Activated gamma-delta T cell (primary cell): Measurements from ENCODE around the gene DISP3.

ENCODE experiments used
- DNase-seq: peaks from one replicate; lab custom pipeline; 2025; lab: John Stamatoyannopoulos, UW

DISP3 gene

DNA sequence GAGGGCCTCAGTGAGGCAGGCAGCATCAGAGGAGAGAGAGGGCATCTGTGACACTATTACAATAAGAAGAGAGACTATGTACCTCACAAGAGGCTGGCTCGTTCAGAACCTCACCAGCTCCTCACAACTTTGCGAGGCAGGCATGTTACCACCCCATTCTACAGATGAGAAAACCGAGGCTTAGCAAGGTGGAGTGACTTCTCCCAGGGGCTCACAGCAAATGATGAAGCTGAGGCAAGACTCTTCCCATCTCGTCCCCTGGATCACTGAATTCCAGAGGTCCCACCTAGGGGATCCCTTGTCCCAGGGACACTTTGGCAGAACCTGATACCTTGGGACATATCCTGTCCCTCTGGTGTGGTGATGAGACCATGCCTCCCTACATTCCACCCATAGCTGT lies 64.4 kb downstream of the DISP3 start:
- DNase-seq, result no peak

DNA sequence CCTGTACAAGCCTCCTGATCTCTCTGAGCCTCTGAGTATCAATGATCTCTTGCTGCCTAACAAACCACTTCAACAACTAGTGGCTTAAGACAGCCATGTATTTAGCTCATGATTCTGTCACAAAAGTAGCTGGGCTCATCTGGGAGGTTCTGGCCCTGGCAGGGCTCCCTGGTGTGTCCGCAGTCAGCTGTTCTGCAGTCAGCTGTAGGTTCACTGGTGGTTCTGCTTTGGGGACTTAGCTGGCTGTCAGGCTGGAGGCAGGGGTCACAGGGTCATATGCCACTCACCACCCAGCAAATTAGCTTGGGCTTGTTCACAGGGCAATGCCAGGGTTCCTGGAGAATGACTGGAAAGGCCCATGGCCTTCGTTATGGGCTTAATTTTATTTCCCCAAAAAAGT lies 64.8 kb downstream of the DISP3 start:
- DNase-seq, result no peak

DNA sequence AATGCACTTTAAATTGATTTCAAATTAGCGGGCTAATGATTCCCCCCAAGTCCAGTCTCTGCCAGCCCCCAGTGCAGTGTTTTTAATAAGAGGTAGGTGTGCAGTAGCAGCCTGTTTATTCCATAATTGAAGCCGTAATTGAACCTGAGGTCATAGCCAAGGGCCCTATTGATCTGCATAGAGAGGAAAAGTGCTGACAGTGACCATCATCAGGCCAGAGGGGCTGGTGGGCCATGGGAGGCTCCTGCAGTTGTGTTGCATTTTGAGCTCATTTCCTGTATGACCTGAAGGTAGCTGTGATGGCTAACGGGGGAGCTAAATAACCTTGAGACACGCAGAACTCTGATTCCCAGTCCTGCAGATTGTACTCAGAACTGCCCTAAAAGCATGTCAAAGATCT lies 67.5 kb downstream of the DISP3 start:
- no peak for DNase-seq

DNA sequence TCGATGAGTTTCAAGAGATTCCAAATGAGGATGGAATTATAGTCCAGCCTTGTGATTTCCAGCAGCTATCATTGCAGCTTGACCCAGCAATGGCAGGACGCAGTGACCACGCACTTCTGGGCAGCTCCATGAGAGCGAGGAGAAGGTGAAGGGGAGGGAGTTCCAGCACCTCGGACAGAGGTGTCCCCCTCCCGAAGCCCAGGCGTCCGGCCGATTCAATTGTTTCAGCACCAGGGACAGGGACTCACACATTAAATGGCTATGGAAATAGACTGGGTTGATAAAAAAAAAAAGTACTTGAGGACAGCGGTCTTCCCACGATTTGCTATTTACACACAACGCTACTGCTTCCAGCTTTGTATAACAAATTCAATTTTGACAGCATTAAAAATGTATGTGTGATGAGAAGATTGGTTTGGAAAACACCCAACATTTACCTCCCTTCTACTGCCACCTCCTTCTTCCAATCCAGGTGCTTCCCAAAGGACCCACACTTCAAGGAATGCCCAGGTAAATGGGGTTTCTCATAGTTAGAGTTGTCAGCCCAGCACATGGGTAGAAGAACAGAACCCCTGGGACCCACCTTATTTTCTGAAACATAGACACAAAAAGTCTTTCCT lies 71.8 kb downstream of the DISP3 start:
- DNase-seq, result no peak

DNA sequence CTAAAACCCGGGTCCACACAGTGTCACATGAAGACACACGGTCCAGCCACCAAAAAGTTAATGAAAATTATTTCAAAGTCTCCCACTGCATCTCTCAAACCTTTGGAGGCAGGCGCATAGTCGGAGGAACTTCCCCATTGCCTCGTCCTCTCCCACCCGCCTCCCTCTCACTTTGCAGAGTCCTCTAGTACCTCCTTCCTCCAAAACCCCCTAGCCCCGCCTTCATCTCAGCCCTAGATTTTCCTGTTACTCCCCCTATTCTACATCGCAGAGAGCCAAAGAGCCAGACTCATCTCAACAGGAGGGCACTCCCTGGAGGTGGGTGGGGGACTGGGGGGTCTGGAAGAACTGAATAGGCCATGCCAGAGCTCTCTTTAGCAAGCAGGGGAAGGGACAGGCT lies 79.3 kb downstream of the DISP3 start:
- DNase-seq, result no peak

- no peak for DNase-seq
These were observed 80.1 kb downstream of the DISP3 start for GRCh38 chr1:11558871-11559590.

DNA sequence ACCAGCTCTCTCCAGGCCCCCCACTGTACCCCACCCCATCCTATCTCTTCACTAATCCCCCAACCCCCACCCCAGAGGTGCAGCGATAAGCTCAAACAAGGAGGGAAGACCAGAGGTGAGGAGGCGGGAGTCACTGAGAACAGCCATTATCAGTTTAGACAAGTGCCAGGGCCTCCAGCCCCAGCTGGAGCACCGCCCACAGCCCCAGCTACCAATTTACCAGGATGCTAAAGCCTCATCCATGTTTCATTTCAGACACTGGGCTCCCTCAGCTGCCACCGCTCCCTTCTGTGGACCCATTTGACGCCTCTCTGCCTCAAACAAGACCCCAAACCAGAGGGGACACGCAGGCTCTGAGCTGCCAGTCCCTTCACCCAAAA lies 80.6 kb downstream of the DISP3 start:
- DNase-seq, result no peak

- no peak for DNase-seq
These were observed 81.1 kb downstream of the DISP3 start for GRCh38 chr1:11560061-11560460.

- no peak for DNase-seq
These were observed 82.8 kb downstream of the DISP3 start for GRCh38 chr1:11561740-11562139.

DNA sequence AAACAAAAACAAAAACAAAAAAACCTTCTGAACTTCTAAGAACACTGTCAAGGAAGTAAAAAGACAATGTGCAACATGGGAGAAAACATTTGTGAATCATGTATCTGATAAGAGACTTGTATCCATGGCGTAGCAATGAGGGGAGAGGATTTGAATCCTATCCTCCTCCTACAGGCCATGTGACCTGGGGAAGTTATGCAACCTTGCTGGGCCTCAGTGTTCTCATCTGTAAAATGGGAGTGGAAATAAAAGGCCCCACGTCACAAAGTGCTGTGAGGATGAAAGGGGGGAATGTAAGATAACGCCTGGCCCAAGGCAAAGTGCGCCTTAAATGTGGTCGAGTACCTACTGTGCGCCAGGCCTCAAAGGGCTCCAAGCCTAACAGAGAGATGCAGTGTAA lies 83.7 kb downstream of the DISP3 start:
- DNase-seq, result no peak

- no peak for DNase-seq
These were observed 84.7 kb downstream of the DISP3 start for GRCh38 chr1:11563560-11564069.

GRCh38 chr1:11564237-11564636 lies 85.3 kb downstream of the DISP3 start:
- DNase-seq, result no peak

- DNase-seq, result no peak
These were observed 87.3 kb downstream of the DISP3 start for GRCh38 chr1:11566042-11566850.

DNA sequence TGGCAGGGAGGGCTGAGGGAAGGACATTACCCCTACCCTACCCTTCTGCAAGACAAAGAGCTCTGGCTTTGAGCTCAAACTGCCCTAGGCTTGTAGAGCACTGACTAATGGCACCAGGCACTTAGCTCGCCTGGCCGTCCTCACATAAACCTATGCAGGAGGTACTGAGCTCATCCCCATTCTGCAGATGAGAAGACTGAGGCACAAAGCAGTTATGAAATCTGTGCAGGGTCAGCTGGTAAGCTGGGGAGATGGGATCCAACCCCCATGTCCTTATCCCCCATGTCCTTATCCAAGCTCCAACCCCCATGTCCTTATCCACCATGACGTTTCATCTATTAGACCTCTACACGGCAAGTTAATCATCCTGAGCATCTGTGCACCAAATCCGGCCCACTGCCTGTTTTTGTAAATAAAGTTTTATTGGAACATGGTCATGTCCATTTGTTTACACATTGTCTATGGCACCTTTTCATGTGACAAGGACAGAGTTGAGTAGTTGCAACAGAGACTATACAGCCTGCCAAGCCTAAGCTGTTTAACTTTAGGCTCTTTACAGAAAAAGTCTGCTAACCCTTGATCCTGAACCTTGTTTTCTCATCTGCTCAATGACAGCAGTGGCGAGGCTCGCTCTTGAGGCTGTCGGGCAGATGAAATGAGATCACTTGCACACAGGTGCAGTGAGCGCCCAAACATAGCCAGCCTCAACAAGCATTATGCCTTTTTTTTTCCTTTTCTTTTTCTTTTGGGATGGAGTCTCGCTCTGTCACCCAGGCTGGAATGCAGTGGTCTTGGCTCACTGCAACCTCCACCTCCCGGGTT lies 88.5 kb downstream of the DISP3 start:
- no peak for DNase-seq

DNA sequence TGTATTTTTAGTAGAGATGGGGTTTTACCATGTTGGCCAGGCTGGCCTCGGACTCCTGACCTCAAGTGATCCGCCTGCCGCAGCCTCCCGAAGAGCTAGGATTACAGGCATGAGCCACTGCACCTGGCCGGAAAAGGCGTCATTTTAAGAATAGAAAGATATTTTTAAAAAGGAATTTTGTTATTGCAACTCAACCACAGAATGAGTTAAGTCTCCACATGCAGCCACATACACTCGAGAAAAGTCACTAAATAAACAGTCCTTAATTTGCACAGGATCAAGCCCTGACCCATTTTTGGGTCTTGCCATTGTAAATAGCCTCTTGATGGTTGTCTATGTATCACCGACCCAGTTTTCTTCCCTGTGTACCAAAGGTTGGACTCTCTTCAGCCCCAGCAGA lies 89.7 kb downstream of the DISP3 start:
- DNase-seq, result no peak

- DNase-seq, result no peak
These were observed 90.6 kb downstream of the DISP3 start for GRCh38 chr1:11569551-11569950.

DNA sequence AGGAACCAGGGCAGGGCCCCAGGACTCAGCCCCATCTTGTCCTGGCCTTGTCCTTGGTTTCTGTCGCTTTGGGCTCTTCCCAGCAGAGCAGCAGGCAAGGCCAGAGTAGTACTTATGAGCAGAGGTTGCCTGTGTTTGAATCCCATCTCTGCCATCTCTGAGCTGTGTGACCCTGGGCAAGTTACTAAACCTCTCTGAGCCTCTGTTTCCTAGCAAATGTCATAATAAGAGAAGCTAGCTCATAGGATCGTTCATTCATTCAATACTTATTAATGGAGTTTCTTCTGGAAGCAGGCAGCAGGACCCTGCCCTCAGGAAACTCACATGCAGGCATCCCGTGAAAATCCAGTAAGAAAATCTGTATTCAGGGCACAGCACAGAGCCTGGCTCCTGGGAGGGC lies 91.0 kb downstream of the DISP3 start:
- no peak for DNase-seq

DNA sequence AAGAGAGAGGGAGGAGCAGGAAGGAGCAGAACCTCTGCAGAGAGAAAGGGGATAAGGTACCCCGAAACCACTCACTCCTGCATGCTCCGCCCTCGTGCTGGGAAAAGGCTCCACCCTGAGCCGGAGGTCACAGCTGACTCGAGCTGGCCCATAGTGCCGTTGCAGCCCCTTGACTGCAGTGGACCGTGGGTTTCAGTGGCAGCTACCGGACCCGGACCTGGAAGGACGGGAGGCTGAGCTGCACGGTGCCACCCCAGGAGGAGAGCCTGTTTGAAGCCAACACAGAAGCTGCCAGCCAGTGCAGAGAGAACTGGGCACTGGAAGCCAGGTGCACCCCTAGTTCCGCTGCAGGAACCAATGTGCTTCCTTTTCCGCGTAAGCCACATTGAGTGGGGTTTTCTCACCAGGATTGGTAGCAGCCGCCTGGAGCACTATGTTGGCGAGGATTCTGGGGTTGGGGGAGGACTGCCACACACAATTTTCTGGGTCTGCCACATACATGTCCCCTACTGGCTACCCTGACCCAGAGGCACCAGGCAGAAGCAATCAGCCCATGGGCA lies 91.9 kb downstream of the DISP3 start:
- no peak for DNase-seq

DNA sequence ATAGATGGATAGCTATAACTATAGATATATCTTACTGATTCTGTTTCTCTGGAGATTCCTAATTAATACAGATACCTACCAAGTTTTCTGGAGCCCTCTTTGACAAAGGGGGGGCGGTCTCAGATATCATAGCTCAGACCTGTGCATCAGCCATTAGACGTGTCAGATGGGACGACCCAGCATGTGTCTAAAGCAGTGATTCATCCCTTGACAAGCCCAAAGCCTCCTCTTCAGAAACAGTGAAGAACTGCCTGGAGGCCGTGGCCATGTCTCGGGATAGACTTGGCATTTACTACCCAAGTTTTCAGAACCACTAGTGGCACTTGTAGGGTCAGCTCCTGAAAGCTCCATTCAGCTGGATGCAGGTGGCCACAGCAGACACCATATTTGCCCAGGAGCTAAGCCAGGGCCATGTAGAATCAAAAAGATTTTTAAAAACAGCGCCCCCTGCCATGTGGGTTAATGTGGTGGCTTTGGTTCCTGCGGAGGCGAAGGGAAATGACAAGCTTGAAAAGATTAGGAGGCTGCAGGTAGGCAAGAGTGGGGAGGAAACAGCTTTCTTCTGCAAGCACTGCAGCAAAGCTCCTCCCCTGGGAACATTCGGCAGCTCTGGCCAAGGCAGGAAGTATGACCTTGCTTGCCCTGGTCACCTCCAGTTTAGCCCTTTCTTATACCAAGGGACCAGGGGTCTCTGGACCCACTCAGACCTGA lies 93.1 kb downstream of the DISP3 start:
- DNase-seq, result no peak

- DNase-seq, result no peak
These were observed 94.2 kb downstream of the DISP3 start for GRCh38 chr1:11573116-11573692.

- DNase-seq, result no peak
These were observed 96.6 kb downstream of the DISP3 start for GRCh38 chr1:11575553-11575952.
